Measurements from ENCODE around the gene PSME2.

The PSME2 gene

GRCh38 chr14:24189460-24189859 lies 43.0 kb upstream of the PSME2 start:
- no peak for TF ChIP-seq CTCF (IDR thresholded peaks at IDR 0.05; ENCODE audit: control insufficient read depth, insufficient read depth, low read depth, low read length, missing control alignments)
- no peak for DNase-seq (ENCODE audit: low read depth)
- H3K4me3 ChIP-seq (ENCODE audit: control insufficient read depth, low read depth, low read length): no peak overlapping the region

GRCh38 chr14:24189059-24189375 lies 42.6 kb upstream of the PSME2 start:
- H3K4me3 ChIP-seq (ENCODE audit: control insufficient read depth, low read depth, low read length): peak overlapping the region; percentile 59; the same call in 1 of the 2 replicates
- no peak for TF ChIP-seq CTCF (IDR thresholded peaks at IDR 0.05; ENCODE audit: control insufficient read depth, insufficient read depth, low read depth, low read length, missing control alignments)
- DNase-seq (ENCODE audit: low read depth): no peak

GRCh38 chr14:24188251-24189058 lies 42.0 kb upstream of the PSME2 start, which contains the start of gene IPO4:
TSS of gene IPO4 (minus strand) at chr14:24188816. CDS start at chr14:24188787, 29 bp downstream.
- TF ChIP-seq CTCF (IDR thresholded peaks at IDR 0.05; ENCODE audit: control insufficient read depth, insufficient read depth, low read depth, low read length, missing control alignments): no peak
- peak within 1 kb of the TSS; percentile 59 for H3K4me3 ChIP-seq (ENCODE audit: control insufficient read depth, low read depth, low read length)
- peak; percentile 94 for DNase-seq (ENCODE audit: low read depth)

GRCh38 chr14:24187539-24187915 lies 41.1 kb upstream of the PSME2 start:
- no peak for TF ChIP-seq CTCF (IDR thresholded peaks at IDR 0.05; ENCODE audit: control insufficient read depth, insufficient read depth, low read depth, low read length, missing control alignments)
- peak overlapping the region; percentile 59 for H3K4me3 ChIP-seq (ENCODE audit: control insufficient read depth, low read depth, low read length)
- no peak for DNase-seq (ENCODE audit: low read depth)

GRCh38 chr14:24186831-24187538 lies 40.6 kb upstream of the PSME2 start:
- no peak overlapping the region for H3K4me3 ChIP-seq (ENCODE audit: control insufficient read depth, low read depth, low read length)
- TF ChIP-seq CTCF (IDR thresholded peaks at IDR 0.05; ENCODE audit: control insufficient read depth, insufficient read depth, low read depth, low read length, missing control alignments): no peak
- DNase-seq (ENCODE audit: low read depth): no peak

GRCh38 chr14:24185741-24186140 lies 39.3 kb upstream of the PSME2 start:
- DNase-seq (ENCODE audit: low read depth): no peak
- no peak for TF ChIP-seq CTCF (IDR thresholded peaks at IDR 0.05; ENCODE audit: control insufficient read depth, insufficient read depth, low read depth, low read length, missing control alignments)
- no peak overlapping the region for H3K4me3 ChIP-seq (ENCODE audit: control insufficient read depth, low read depth, low read length)

All from AG09309 (cell line).